ENCODE data around the gene CTNNAL1.

DNA sequence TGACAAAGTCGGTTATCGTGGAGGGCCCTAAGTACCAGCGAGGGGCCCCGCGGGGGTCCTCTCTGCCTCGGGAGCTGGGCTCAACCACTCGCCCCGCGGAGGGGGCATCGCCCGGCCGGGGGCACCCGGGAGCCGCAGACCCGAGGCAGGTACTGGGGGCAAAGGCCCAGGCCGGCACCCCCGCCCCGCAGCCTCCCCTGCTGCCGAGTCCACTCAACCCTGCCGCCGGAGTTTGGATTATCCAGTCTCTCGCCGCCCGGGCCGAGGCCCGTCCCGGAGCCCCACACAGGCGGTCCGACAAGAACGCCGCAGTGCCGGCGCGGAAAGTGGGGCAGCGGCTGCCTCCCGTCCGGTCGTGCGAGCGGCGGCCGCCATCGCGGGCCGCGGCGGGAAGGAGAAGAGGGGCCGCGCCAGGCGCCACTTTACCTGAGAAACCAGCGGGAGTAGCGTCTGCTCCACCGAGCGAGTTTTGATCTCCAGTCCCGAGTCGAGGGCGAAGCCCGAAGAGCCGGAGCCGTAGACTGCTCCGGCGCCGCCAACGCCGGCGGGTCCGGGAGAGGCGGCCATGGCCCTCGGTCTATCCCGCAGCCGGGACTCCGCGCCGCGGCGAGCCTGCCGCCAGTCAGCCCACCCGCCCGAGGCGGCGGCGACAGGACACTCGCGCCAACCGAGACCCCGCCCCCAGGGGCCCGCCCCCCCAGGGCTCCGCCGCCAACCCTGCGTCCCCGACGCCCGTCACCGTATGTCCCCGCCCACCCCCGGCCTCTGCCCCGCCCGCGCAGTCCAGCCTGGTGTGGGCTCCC is at the start of gene CTNNAL1:
- TF ChIP-seq CTCF (IDR thresholded peaks at IDR 0.05; ENCODE audit: low read length), result no peak
- TF ChIP-seq EZH2 (IDR thresholded peaks at IDR 0.05; ENCODE audit: borderline replicate concordance, low read length), result no peak

Data from OCI-LY1 (cell line).